ENCODE data around the gene TOP3A.

The TOP3A gene

GRCh38 chr17:18225121-18225641 is 89.6 kb downstream of the TOP3A start, which contains the start of gene LLGL1:
TSS of gene LLGL1 (plus strand) at chr17:18225635. CDS start at chr17:18225683, 48 bp downstream.
- DNase-seq (ENCODE audit: low read depth), result peak; percentile 97
- TF ChIP-seq, protein P1, sequence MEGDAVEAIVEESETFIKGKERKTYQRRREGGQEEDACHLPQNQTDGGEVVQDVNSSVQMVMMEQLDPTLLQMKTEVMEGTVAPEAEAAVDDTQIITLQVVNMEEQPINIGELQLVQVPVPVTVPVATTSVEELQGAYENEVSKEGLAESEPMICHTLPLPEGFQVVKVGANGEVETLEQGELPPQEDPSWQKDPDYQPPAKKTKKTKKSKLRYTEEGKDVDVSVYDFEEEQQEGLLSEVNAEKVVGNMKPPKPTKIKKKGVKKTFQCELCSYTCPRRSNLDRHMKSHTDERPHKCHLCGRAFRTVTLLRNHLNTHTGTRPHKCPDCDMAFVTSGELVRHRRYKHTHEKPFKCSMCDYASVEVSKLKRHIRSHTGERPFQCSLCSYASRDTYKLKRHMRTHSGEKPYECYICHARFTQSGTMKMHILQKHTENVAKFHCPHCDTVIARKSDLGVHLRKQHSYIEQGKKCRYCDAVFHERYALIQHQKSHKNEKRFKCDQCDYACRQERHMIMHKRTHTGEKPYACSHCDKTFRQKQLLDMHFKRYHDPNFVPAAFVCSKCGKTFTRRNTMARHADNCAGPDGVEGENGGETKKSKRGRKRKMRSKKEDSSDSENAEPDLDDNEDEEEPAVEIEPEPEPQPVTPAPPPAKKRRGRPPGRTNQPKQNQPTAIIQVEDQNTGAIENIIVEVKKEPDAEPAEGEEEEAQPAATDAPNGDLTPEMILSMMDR (IDR thresholded peaks at IDR 0.05; ENCODE audit: insufficient read depth, low read depth, low read length, missing control alignments), result no peak
- peak within 1 kb of the TSS; percentile 89 for H3K4me3 ChIP-seq (ENCODE audit: low read length)

DNA sequence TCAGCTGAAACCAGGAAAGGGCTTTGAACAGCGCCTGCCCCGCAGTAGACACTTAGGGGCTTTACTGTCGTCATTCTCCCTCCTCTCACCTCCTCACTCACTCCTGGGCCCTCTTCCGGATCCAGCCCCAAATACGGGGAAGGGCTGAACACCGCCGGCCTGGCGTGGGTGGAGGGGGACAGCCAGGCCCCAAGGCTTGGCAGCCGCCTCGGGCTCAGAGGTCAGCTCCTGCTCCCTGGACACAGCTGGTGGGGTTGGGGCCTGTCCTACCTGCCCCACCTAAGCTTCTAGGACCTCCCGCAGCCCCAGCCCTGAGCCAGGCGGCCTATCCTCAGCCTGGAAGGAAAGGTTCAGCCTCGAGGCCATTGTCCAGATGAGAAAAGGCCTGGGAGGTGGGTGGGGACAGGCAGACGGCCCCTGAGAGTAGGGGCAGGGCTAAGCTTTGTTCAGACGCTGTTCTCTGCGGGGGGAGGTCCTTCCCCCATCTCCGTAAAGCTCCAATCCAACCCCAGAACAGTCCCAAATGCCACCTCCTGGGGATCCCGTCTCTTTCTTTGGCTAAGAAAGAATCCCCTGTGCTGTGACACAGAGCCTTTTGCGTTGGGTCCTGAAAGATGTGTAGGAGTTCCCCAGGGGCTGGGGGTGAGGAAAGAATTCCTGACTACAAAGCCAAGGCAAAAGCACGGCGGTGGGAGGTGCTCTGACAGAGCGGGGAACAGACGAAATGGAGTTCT is 90.2 kb downstream of the TOP3A start:
- H3K4me3 ChIP-seq (ENCODE audit: low read length), result peak overlapping the region; percentile 45
- no peak for DNase-seq (ENCODE audit: low read depth)
- TF ChIP-seq, protein P1 (IDR thresholded peaks at IDR 0.05; ENCODE audit: insufficient read depth, low read depth, low read length, missing control alignments), result no peak

DNA sequence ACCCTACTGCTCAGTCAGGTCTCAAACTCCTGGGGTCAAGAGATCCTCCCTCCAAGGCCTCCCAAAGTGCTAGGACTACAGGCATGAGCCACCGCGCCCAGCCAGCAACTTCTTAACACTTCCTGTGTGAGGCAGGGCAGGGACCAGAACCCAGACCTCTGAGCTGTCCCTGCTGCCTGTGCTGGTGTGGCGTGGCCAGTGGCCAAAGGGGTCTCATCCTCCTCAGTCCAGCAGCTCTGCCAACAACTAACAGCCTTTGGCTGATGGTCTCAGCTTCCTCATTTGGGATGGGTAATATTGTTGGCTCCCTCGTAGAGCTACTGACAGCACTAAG is 90.8 kb downstream of the TOP3A start:
- no peak for DNase-seq (ENCODE audit: low read depth)
- TF ChIP-seq, protein P1 (IDR thresholded peaks at IDR 0.05; ENCODE audit: insufficient read depth, low read depth, low read length, missing control alignments), result no peak
- no peak overlapping the region for H3K4me3 ChIP-seq (ENCODE audit: low read length)
